Endothelial cell of umbilical vein (primary cell): ENCODE measurements around the gene CD74. TPM values are rescaled to one million over a fixed set of nuclear protein-coding genes. Genes with fewer than 3 reads are reported as not detected.

Experiments
- BruUV-seq: library from RNA; stranded (reverse); fragments of 400-500 nt; replicated peaks from 2 replicates; lab custom pipeline; 2021; lab: Mats Ljungman, UMichigan
- CTCF ChIA-PET: fragments of 300-600, 350-600 bp; sonication (Branson Sonifier 250); formaldehyde crosslinking; loops from one replicate; lab custom pipeline; 2021; ENCODE audit warnings: antibody characterized with exemption, inconsistent platforms; lab: Charles Lee
- POLR2A ChIA-PET: fragments of 300-600, 350-600 bp; sonication (Branson Sonifier 250); formaldehyde crosslinking; loops from one replicate; lab custom pipeline; 2021; ENCODE audit warnings: antibody characterized with exemption, inconsistent platforms; lab: Charles Lee
- DNase-seq: peaks from one replicate; pipeline ENCODE4 v3.0.0-alpha.2; 2011; ENCODE audit warnings: low read depth, low spot score
- FAIRE-seq: peaks from 2 replicates; lab custom pipeline; 2011; peaks lifted over from hg19 to GRCh38; lab: Jason Lieb, UNC
- H2AFZ ChIP-seq: 2 replicates; pipeline ENCODE4 v1.6.0; 2012; ENCODE audit warnings: low read depth, low read length, control low read depth, inconsistent platforms
- H3K27ac ChIP-seq: 2 replicates; pipeline ENCODE4 v1.5.1; 2011; ENCODE audit warnings: low read depth, mild to moderate bottlenecking, control low read depth, low read length, moderate library complexity; ENCODE audit not compliant: insufficient read depth
- H3K27me3 ChIP-seq, 2 experiments: 2 replicates each; pipeline versions ENCODE4 v1.6.0 to v1.6.1; 2011; ENCODE audit warnings: low read length in 2 of 2, mixed read lengths in 1 of 2; ENCODE audit not compliant: control insufficient read depth in 2 of 2, insufficient read depth in 2 of 2
- H3K36me3 ChIP-seq, 2 experiments: 2 replicates in 1 of 2; 3 replicates in 1 of 2; pipeline ENCODE4 v1.5.1; 2011; ENCODE audit warnings: low read length in 2 of 2, mild to moderate bottlenecking in 1 of 2, moderate library complexity in 1 of 2; ENCODE audit not compliant: control insufficient read depth in 2 of 2, insufficient read depth in 2 of 2; ENCODE audit errors: extremely low read depth in 1 of 2
- H3K4me1 ChIP-seq: 3 replicates; pipeline ENCODE4 v1.5.1; 2011; ENCODE audit warnings: mild to moderate bottlenecking, low read length; ENCODE audit not compliant: control insufficient read depth, insufficient read depth; ENCODE audit errors: extremely low read depth
- H3K4me2 ChIP-seq: 2 replicates; pipeline ENCODE4 v1.6.1; 2011; ENCODE audit warnings: low read length, control low read depth, mixed read lengths; ENCODE audit not compliant: insufficient read depth
- H3K4me3 ChIP-seq, 3 experiments: fragments of 200-600 bp in 1 of 3; sonication (generic), shearing (Covaris generic) in 1 of 3; replicated peaks in 1 of 3; 2 replicates each; pipeline ENCODE4 v1.5.1; 2011 to 2016; ENCODE audit warnings: control low read depth in 3 of 3, low read length in 3 of 3, mild to moderate bottlenecking in 2 of 3, inconsistent platforms in 1 of 3, low read depth in 1 of 3, moderate library complexity in 1 of 3; ENCODE audit not compliant: insufficient read depth in 1 of 3
- H3K79me2 ChIP-seq: 2 replicates; pipeline ENCODE4 v1.6.0; 2012; ENCODE audit warnings: low read length, inconsistent platforms; ENCODE audit not compliant: control insufficient read depth, insufficient read depth
- H3K9ac ChIP-seq: replicated peaks from 2 replicates; pipeline ENCODE3; 2011; ENCODE audit warnings: low read length, control low read depth; ENCODE audit not compliant: insufficient read depth; ENCODE audit errors: extremely low read depth
- H3K9me1 ChIP-seq: replicated peaks from 3 replicates; pipeline ENCODE4 v1.6.0; 2011; ENCODE audit warnings: mild to moderate bottlenecking, low read length; ENCODE audit not compliant: control insufficient read depth, insufficient read depth; ENCODE audit errors: extremely low read depth
- H3K9me3 ChIP-seq: replicated peaks from 2 replicates; pipeline ENCODE4 v1.5.1; 2012; ENCODE audit warnings: low read length, inconsistent platforms; ENCODE audit not compliant: control insufficient read depth, insufficient read depth
- H4K20me1 ChIP-seq: replicated peaks from 2 replicates; pipeline ENCODE3; 2011; ENCODE audit warnings: mild to moderate bottlenecking, low read length; ENCODE audit not compliant: control insufficient read depth, insufficient read depth; ENCODE audit errors: extremely low read depth
- EZH2 ChIP-seq: IDR thresholded peaks from 2 replicates; pipeline ENCODE4 v1.6.1; 2012; ENCODE audit warnings: borderline replicate concordance, low read depth, mild to moderate bottlenecking, moderate library complexity, low read length, inconsistent platforms; ENCODE audit not compliant: severe bottlenecking
- FOS ChIP-seq: IDR thresholded peaks from 2 replicates; pipeline ENCODE4 v1.6.1; 2011; ENCODE audit warnings: mild to moderate bottlenecking, low read length, moderate library complexity, borderline replicate concordance; ENCODE audit not compliant: insufficient read depth
- GATA2 ChIP-seq: IDR thresholded peaks from 2 replicates; pipeline ENCODE4 v1.7.0; 2011; ENCODE audit warnings: low read depth, mild to moderate bottlenecking, moderate library complexity, mixed read lengths, low read length; ENCODE audit not compliant: insufficient read length, insufficient read depth
- JUN ChIP-seq: IDR thresholded peaks from 2 replicates; pipeline ENCODE4 v1.6.1; 2011; ENCODE audit warnings: borderline replicate concordance, low read depth; ENCODE audit not compliant: insufficient read length, insufficient read depth
- MYC ChIP-seq: IDR thresholded peaks from one replicate; pipeline ENCODE4 v1.6.1; 2011; ENCODE audit warnings: mild to moderate bottlenecking, low read depth, low read length
- POLR2A ChIP-seq: IDR thresholded peaks from 2 replicates; pipeline ENCODE4 v1.6.1; 2012; ENCODE audit warnings: low read depth, mild to moderate bottlenecking, control low read depth, low read length
- POLR2AphosphoS5 ChIP-seq: IDR thresholded peaks from 2 replicates; pipeline ENCODE4 v1.6.1; 2012; ENCODE audit warnings: low read depth, mild to moderate bottlenecking, control low read depth, low read length, moderate library complexity; ENCODE audit not compliant: insufficient read depth
- dilution Hi-C: fragments of 300-500 bp; cut with MboI; formaldehyde crosslinking; loops from one replicate; pipeline ENCODE4 v1.15.0; 2019; ENCODE audit warnings: low sequenced_read_pairs; ENCODE audit not compliant: extremely low pct_ligation_motif_present
- intact Hi-C: fragments of 100-400 bp; cut with micrococcal nuclease; formaldehyde crosslinking; loops from one replicate; pipeline ENCODE4 v1.10.0; 2022
- polyA plus RNA-seq, 4 experiments: library from polyadenylated mRNA; depleted of rRNA in 3 of 4; stranded (reverse) in 3 of 4; unstranded in 1 of 4; fragments of >200 nt; gene quantifications; 2 replicates each; pipeline versions ENCODE4 v1.2.1 to v1.2.3, GENCODE V29; 2011 to 2012; ENCODE audit warnings: missing spikeins in 1 of 4
- total RNA-seq: library from RNA; stranded (reverse); gene quantifications from 2 replicates; pipeline ENCODE4 v1.2.3, GENCODE V29; 2021
- TF ChIP-seq, protein P1 (sequence below), 2 donors: IDR thresholded peaks; 1 replicate in 1 of 2; 2 replicates in 1 of 2; pipeline ENCODE4 v1.5.1; 2011; ENCODE audit warnings: low read length in 2 of 2, mild to moderate bottlenecking in 2 of 2, moderate library complexity in 2 of 2, control low read depth in 1 of 2, inconsistent platforms in 1 of 2, low read depth in 1 of 2; ENCODE audit not compliant: insufficient read depth in 1 of 2; ENCODE audit errors: extremely low read depth in 1 of 2
- TF ChIP-seq, protein P2 (sequence below): IDR thresholded peaks from 2 replicates; pipeline ENCODE4 v1.6.1; 2011; ENCODE audit not compliant: insufficient read depth, insufficient read length

CD74 gene
- total and polyA plus RNA-seq, 2 donors (not counting 3 experiments of a cell fraction or from before 2014, with no cell fraction given), result 0.62 to 1.3 TPM

DNA sequence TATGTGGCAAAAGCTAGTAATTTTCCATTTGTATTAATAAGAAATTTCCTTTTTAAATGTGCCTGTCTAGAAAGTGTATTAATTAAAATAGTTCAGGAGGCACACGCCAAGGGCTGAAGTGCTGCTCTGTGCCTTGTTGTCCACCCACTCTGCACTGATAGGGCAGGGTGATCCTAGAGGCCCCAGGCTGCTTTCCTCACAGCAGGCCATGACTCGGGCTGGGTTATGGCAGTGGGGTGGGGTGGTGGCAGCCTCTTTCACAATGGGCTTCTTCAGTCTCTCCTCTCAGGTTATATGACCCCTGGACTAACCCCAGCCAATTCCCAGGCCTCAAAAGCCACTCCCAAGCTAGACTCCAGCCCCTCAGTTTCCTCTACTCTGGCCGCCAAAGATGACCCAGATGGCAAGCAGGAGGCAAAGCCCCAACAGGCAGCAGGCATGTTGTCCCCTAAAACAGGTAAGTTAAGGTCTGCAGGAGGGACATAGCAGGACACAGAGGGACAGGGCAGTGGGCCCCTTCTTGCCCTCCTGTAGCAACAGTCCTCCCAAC, 19.5 kb downstream of the CD74 start:
- no TSS peak for BruUV-seq
- no peaks in the 10 kb centered on the region for H3K4me1 ChIP-seq
- CTCF ChIA-PET, result interaction anchor here (1.0 kb wide), 1 partner anchor 43 kb away, joined by 3 read pairs; no protein-coding TSS in a partner anchor
- no peak overlapping the region for H3K4me2 ChIP-seq
- H3K36me3 ChIP-seq, result peaks cover 5 to 46% of the 10 kb centered on the region in 2 experiments
- no peaks in the 10 kb centered on the region for H3K79me2 ChIP-seq
- no peaks in the 10 kb centered on the region for H4K20me1 ChIP-seq
- DNase-seq (no peak), FAIRE-seq (no peak)
- dilution Hi-C loops, result no loop called here
- no peak overlapping the region for H3K4me3 ChIP-seq
- no peak overlapping the region for H2AFZ ChIP-seq
- POLR2A ChIA-PET, result no interaction called here
- H3K9me1 ChIP-seq, result no peaks in the 10 kb centered on the region
- H3K27ac ChIP-seq, result no peak overlapping the region
- intact Hi-C loops, result no loop called here
- TF ChIP-seq, protein P1, sequence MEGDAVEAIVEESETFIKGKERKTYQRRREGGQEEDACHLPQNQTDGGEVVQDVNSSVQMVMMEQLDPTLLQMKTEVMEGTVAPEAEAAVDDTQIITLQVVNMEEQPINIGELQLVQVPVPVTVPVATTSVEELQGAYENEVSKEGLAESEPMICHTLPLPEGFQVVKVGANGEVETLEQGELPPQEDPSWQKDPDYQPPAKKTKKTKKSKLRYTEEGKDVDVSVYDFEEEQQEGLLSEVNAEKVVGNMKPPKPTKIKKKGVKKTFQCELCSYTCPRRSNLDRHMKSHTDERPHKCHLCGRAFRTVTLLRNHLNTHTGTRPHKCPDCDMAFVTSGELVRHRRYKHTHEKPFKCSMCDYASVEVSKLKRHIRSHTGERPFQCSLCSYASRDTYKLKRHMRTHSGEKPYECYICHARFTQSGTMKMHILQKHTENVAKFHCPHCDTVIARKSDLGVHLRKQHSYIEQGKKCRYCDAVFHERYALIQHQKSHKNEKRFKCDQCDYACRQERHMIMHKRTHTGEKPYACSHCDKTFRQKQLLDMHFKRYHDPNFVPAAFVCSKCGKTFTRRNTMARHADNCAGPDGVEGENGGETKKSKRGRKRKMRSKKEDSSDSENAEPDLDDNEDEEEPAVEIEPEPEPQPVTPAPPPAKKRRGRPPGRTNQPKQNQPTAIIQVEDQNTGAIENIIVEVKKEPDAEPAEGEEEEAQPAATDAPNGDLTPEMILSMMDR (IDR thresholded peaks at IDR 0.05; ENCODE audit: extremely low read depth in 1 of 2, insufficient read depth in 1 of 2, low read depth in 1 of 2, low read length in 2 of 2), result no peak
- TF ChIP-seq FOS (no peak), EZH2 (no peak), GATA2 (no peak), MYC (no peak), POLR2A (no peak), JUN (no peak), POLR2AphosphoS5 (no peak)
- TF ChIP-seq, protein P2, sequence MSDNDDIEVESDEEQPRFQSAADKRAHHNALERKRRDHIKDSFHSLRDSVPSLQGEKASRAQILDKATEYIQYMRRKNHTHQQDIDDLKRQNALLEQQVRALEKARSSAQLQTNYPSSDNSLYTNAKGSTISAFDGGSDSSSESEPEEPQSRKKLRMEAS, result no peak
- no peaks in the 10 kb centered on the region for H3K9me3 ChIP-seq
- no peaks in the 10 kb centered on the region for H3K27me3 ChIP-seq
- H3K9ac ChIP-seq, result no peak overlapping the region
